DND-41 (cell line): ENCODE measurements around the gene EPHX1.

ENCODE experiments used
- CTCF ChIP-seq: IDR thresholded peaks from 2 replicates; pipeline ENCODE4 v1.5.1; 2012; ENCODE audit warnings: borderline replicate concordance, low read length, moderate library complexity, mild to moderate bottlenecking; ENCODE audit not compliant: poor library complexity, severe bottlenecking; ENCODE audit errors: extremely low read depth
- EZH2 ChIP-seq: IDR thresholded peaks from 3 replicates; pipeline ENCODE4 v1.6.1; 2012; ENCODE audit warnings: borderline replicate concordance, low read depth, mild to moderate bottlenecking, moderate library complexity, low read length, inconsistent platforms; ENCODE audit not compliant: severe bottlenecking

DNA sequence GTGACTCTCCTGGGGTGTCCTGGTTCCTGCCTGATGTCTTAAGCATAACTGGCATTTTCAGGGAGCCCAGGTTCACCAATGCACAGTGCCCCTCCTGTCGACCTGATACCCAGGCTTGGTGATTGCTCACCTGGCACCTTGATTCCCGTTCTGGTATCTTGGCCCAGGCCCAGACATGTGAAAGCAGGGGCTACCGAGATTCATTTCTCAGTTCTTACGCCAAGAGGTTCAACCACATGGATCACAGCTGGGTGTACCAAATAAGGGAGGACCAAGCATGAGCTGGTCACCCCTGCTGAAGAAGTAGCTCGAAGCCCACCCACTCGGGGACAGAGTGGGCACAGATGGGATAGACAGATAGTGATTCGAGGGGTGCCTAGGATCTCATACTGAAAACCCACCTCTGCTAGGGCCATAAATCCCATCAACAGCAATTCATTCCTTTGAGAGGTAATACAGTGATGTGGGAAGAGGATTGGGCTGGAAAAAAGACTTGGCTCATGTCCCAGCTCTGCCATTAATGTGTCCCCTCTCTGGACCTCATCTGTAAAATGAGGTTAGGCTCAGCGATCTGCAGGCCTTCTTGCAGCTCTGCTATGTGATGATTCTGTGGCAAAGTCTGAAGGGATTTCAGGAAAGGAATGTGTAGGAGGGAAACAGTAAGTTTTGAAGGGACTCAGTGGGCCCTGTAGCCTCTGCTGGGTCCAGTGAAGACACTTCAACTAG lies 2.7 kb downstream of the EPHX1 start:
- TF ChIP-seq CTCF (no peak), EZH2 (no peak)
